Measurements from ENCODE around the gene CACNA1H.

- no peak for TF ChIP-seq POLR2A (IDR thresholded peaks at IDR 0.05; ENCODE audit: low read depth, low read length)
- TF ChIP-seq CHD1 (IDR thresholded peaks at IDR 0.05; ENCODE audit: low read depth, low read length), result no peak
- TF ChIP-seq CTCF (conservative IDR thresholded peaks at IDR 0.05; ENCODE audit: low read depth, low read length), result no peak
- TF ChIP-seq, protein P1, sequence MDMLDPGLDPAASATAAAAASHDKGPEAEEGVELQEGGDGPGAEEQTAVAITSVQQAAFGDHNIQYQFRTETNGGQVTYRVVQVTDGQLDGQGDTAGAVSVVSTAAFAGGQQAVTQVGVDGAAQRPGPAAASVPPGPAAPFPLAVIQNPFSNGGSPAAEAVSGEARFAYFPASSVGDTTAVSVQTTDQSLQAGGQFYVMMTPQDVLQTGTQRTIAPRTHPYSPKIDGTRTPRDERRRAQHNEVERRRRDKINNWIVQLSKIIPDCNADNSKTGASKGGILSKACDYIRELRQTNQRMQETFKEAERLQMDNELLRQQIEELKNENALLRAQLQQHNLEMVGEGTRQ (IDR thresholded peaks at IDR 0.05; ENCODE audit: low read depth, low read length), result no peak
- TF ChIP-seq, protein P2, sequence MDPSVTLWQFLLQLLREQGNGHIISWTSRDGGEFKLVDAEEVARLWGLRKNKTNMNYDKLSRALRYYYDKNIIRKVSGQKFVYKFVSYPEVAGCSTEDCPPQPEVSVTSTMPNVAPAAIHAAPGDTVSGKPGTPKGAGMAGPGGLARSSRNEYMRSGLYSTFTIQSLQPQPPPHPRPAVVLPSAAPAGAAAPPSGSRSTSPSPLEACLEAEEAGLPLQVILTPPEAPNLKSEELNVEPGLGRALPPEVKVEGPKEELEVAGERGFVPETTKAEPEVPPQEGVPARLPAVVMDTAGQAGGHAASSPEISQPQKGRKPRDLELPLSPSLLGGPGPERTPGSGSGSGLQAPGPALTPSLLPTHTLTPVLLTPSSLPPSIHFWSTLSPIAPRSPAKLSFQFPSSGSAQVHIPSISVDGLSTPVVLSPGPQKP (IDR thresholded peaks at IDR 0.05; ENCODE audit: borderline replicate concordance, low read depth, low read length), result no peak
- TF ChIP-seq MAFK (IDR thresholded peaks at IDR 0.05; ENCODE audit: low read depth, low read length), result no peak
- no peak for TF ChIP-seq RFX5 (IDR thresholded peaks at IDR 0.05; ENCODE audit: low read depth, low read length)
- TF ChIP-seq CEBPB (IDR thresholded peaks at IDR 0.05; ENCODE audit: low read depth, low read length), result no peak
- no peak for TF ChIP-seq RCOR1 (IDR thresholded peaks at IDR 0.05; ENCODE audit: insufficient replicate concordance, low read length)
Measured at GRCh38 chr16:1119766-1120576, 32.9 kb upstream of the CACNA1H start.
